CD14-positive monocyte (primary cell): ENCODE results near the gene ATG12. TPM values are rescaled to one million over a fixed set of nuclear protein-coding genes. Genes with fewer than 3 reads are reported as not detected.

Experiments used
- DNase-seq, 3 donors: peaks; one replicate each; pipeline ENCODE4 v3.0.0-alpha.2; 2011 to 2022
- H2AFZ ChIP-seq: 2 replicates; pipeline ENCODE4 v1.6.0; 2012; ENCODE audit warnings: mild to moderate bottlenecking, low read depth, low read length, inconsistent platforms; ENCODE audit not compliant: insufficient read depth, poor library complexity, severe bottlenecking
- H3K27ac ChIP-seq, 2 donors: 1 replicate in 1 of 2; 2 replicates in 1 of 2; pipeline ENCODE4 v1.5.1; 2012 to 2013; ENCODE audit warnings: low read length in 2 of 2, control low read depth in 1 of 2, inconsistent platforms in 1 of 2, low read depth in 1 of 2, mild to moderate bottlenecking in 1 of 2
- H3K27me3 ChIP-seq, 2 donors: one replicate each; pipeline versions ENCODE4 v1.6.0 to v1.6.1; 2011 to 2013; ENCODE audit warnings: low read length in 2 of 2; ENCODE audit not compliant: control insufficient read depth in 2 of 2, insufficient read depth in 2 of 2
- H3K36me3 ChIP-seq, 2 donors: replicated peaks in 1 of 2; 1 replicate in 1 of 2; 2 replicates in 1 of 2; pipeline versions ENCODE4 v1.5.1 to v1.6.1; 2012 to 2013; ENCODE audit warnings: low read length in 2 of 2, control low read depth in 1 of 2, inconsistent platforms in 1 of 2, mild to moderate bottlenecking in 1 of 2; ENCODE audit not compliant: insufficient read depth in 2 of 2, control insufficient read depth in 1 of 2
- H3K4me1 ChIP-seq, 2 donors: 1 replicate in 1 of 2; 2 replicates in 1 of 2; pipeline versions ENCODE4 v1.5.1 to v1.6.1; 2012 to 2013; ENCODE audit warnings: low read length in 2 of 2, control low read depth in 1 of 2, inconsistent platforms in 1 of 2, mild to moderate bottlenecking in 1 of 2, moderate library complexity in 1 of 2; ENCODE audit not compliant: insufficient read depth in 2 of 2, control insufficient read depth in 1 of 2
- H3K4me2 ChIP-seq: replicated peaks from 2 replicates; pipeline ENCODE3; 2012; ENCODE audit warnings: low read length, moderate library complexity, mild to moderate bottlenecking; ENCODE audit not compliant: poor library complexity, severe bottlenecking; ENCODE audit errors: extremely low read depth
- H3K4me3 ChIP-seq, 3 experiments: fragments of 200-600 bp in 1 of 3; sonication (generic) in 1 of 3; replicated peaks in 1 of 3; 1 replicate in 2 of 3; 2 replicates in 1 of 3; pipeline ENCODE4 v1.5.1; 2011 to 2013; ENCODE audit warnings: low read length in 3 of 3, mild to moderate bottlenecking in 3 of 3, control low read depth in 2 of 3, low read depth in 2 of 3, inconsistent platforms in 1 of 3, moderate library complexity in 1 of 3
- H3K79me2 ChIP-seq: 2 replicates; pipeline ENCODE4 v1.6.0; 2012; ENCODE audit warnings: mild to moderate bottlenecking, control low read depth, inconsistent platforms, low read length, moderate library complexity; ENCODE audit not compliant: insufficient read depth
- H3K9ac ChIP-seq: 2 replicates; pipeline ENCODE4 v1.6.0; 2017; ENCODE audit warnings: low read length, mild to moderate bottlenecking; ENCODE audit not compliant: insufficient read depth, poor library complexity, severe bottlenecking
- H3K9me3 ChIP-seq, 2 donors: replicated peaks in 1 of 2; 1 replicate in 1 of 2; 2 replicates in 1 of 2; pipeline versions ENCODE4 v1.5.1 to v1.6.1; 2012 to 2013; ENCODE audit warnings: low read length in 2 of 2, control low read depth in 1 of 2; ENCODE audit not compliant: control insufficient read depth in 1 of 2, insufficient read depth in 1 of 2
- H4K20me1 ChIP-seq: 2 replicates; pipeline ENCODE4 v1.6.0; 2012; ENCODE audit warnings: mild to moderate bottlenecking, low read length, control low read depth, moderate library complexity; ENCODE audit not compliant: insufficient read depth
- H3K27ac Mint-ChIP-seq, 7 donors: one replicate each; pipeline ENCODE4 v1.8.0; 2020; ENCODE audit warnings: mild to moderate bottlenecking in 7 of 7, mixed read lengths in 7 of 7, moderate library complexity in 6 of 7, inconsistent platforms in 2 of 7
- H3K27me3 Mint-ChIP-seq, 3 donors: one replicate each; pipeline ENCODE4 v1.8.0; 2021 to 2022; ENCODE audit warnings: low read depth in 3 of 3, mild to moderate bottlenecking in 3 of 3, mixed read lengths in 3 of 3, moderate library complexity in 3 of 3, inconsistent platforms in 1 of 3
- H3K36me3 Mint-ChIP-seq, 2 donors: one replicate each; pipeline ENCODE4 v1.8.0; 2020; ENCODE audit warnings: mixed read lengths in 2 of 2, inconsistent platforms in 1 of 2, mild to moderate bottlenecking in 1 of 2
- H3K4me1 Mint-ChIP-seq: one replicate; pipeline ENCODE4 v1.8.0; 2020; ENCODE audit warnings: mild to moderate bottlenecking, mixed read lengths
- H3K4me3 Mint-ChIP-seq, 2 donors: one replicate each; pipeline ENCODE4 v1.8.0; 2020; ENCODE audit warnings: mild to moderate bottlenecking in 2 of 2, mixed read lengths in 2 of 2, moderate library complexity in 1 of 2
- H3K9me3 Mint-ChIP-seq, 7 donors: one replicate each; pipeline ENCODE4 v1.8.0; 2020 to 2022; ENCODE audit warnings: mixed read lengths in 7 of 7, mild to moderate bottlenecking in 6 of 7, moderate library complexity in 6 of 7, inconsistent platforms in 2 of 7
- WGBS: methylation state at CpG from one replicate; pipeline ENCODE4 v1.1.5; 2013; ENCODE audit warnings: missing lambda C conversion rate; ENCODE audit not compliant: insufficient coverage; 5-methylcytosine and 5-hydroxymethylcytosine counted together
- intact Hi-C, 2 donors: fragments of 100-400 bp; cut with micrococcal nuclease; formaldehyde crosslinking; loops; one replicate each; pipeline versions ENCODE4 v1.15.0 to v1.15.1; 2023
- polyA plus RNA-seq, 3 donors: library from polyadenylated mRNA; depleted of rRNA in 1 of 3; unstranded in 2 of 3; stranded (reverse) in 1 of 3; fragments of 300-500 nt in 2 of 3; fragments of >200 nt in 1 of 3; fragmentation: Illumina TruSeq in 2 of 3; gene quantifications; 1 replicate in 2 of 3; 2 replicates in 1 of 3; pipeline ENCODE4 v1.2.3, GENCODE V29; 2012 to 2021
- TF ChIP-seq, protein P1 (sequence below): fragments of 200-600 bp; IDR thresholded peaks from one replicate; pipeline ENCODE4 v1.8.0; 2022; ENCODE audit warnings: antibody characterized with exemption, mild to moderate bottlenecking

The ATG12 gene
- polyA plus RNA-seq, 3 donors = 44.3 to 143 (median 101) TPM

- 92% methylated on average over 2 of the region's 3 CpGs for WGBS
- DNase-seq = no peak
- H3K27ac ChIP-seq = no peak overlapping the region
- no peaks in the 10 kb centered on the region for H3K4me1 Mint-ChIP-seq
- H3K4me3 Mint-ChIP-seq = no peak overlapping the region
- H3K4me3 ChIP-seq = no peak overlapping the region
- intact Hi-C loops = no loop called here
- H4K20me1 ChIP-seq = no peaks in the 10 kb centered on the region
- TF ChIP-seq, protein P1, sequence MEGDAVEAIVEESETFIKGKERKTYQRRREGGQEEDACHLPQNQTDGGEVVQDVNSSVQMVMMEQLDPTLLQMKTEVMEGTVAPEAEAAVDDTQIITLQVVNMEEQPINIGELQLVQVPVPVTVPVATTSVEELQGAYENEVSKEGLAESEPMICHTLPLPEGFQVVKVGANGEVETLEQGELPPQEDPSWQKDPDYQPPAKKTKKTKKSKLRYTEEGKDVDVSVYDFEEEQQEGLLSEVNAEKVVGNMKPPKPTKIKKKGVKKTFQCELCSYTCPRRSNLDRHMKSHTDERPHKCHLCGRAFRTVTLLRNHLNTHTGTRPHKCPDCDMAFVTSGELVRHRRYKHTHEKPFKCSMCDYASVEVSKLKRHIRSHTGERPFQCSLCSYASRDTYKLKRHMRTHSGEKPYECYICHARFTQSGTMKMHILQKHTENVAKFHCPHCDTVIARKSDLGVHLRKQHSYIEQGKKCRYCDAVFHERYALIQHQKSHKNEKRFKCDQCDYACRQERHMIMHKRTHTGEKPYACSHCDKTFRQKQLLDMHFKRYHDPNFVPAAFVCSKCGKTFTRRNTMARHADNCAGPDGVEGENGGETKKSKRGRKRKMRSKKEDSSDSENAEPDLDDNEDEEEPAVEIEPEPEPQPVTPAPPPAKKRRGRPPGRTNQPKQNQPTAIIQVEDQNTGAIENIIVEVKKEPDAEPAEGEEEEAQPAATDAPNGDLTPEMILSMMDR = no peak
- H3K9ac ChIP-seq = no peak overlapping the region
- no peak overlapping the region for H3K27ac Mint-ChIP-seq
- H3K4me1 ChIP-seq = no peaks in the 10 kb centered on the region
- H3K4me2 ChIP-seq = no peak overlapping the region
- no peaks in the 10 kb centered on the region for H3K36me3 Mint-ChIP-seq
- peaks cover 3 to 12% (median 4%) of the 10 kb centered on the region in 3 donors for H3K27me3 Mint-ChIP-seq
- H3K9me3 ChIP-seq = no peaks in the 10 kb centered on the region
- H3K36me3 ChIP-seq = no peaks in the 10 kb centered on the region
- H3K79me2 ChIP-seq = no peaks in the 10 kb centered on the region
- no peaks in the 10 kb centered on the region for H3K27me3 ChIP-seq
- H2AFZ ChIP-seq = no peak overlapping the region
- H3K9me3 Mint-ChIP-seq = peaks cover 0 to 4% (median 0%) of the 10 kb centered on the region in 7 donors
These were observed 44.7 kb downstream of the ATG12 start for GRCh38 chr5:115796656-115797055.

DNA sequence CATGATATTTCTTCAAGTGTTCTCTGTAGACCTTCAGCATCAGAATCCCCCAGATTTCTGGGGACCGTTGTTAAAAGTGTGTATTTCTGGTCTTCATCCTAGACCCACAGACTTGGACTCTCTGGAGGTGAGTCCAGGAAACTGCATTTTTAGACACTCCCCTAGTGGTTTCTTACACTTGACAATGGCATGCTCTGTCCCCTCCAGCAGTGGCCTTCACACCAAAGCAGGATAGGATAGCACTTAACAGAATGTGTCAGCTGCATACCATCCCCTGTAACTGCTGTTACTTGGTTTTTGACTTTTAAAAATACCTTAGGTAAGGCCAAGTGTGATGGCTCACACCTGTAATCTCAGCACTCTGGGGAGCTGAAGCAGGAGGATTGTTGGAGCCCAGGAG, 45.7 kb downstream of the ATG12 start:
- Histone ChIP-seq H4K20me1 (no peaks in the 10 kb centered on the region), H3K9ac (no peak overlapping the region), H3K4me1 (no peaks in the 10 kb centered on the region), H3K27me3 (no peaks in the 10 kb centered on the region), H2AFZ (no peak overlapping the region), H3K79me2 (no peaks in the 10 kb centered on the region), H3K4me2 (no peak overlapping the region), H3K4me3 (no peak overlapping the region), H3K9me3 (no peaks in the 10 kb centered on the region), H3K36me3 (no peaks in the 10 kb centered on the region), H3K27ac (no peak overlapping the region)
- DNase-seq = no peak
- Mint-ChIP-seq H3K4me1 (no peaks in the 10 kb centered on the region), H3K27ac (no peak overlapping the region), H3K4me3 (no peak overlapping the region), H3K27me3 (peaks cover 3 to 12% (median 9%) of the 10 kb centered on the region in 3 donors), H3K36me3 (no peaks in the 10 kb centered on the region), H3K9me3 (peaks cover 0 to 4% (median 0%) of the 10 kb centered on the region in 7 donors)
- TF ChIP-seq, protein P1 = no peak
- no CpG with 5 or more reads among the region's 1 CpG for WGBS
- intact Hi-C loops = no loop called here
